ENCODE data around the gene WWOX. TPM values are rescaled to one million over a fixed set of nuclear protein-coding genes. Genes with fewer than 3 reads are reported as not detected.

WWOX gene
- polyA plus RNA-seq, 1 donor from 2014 or later: 25.6 TPM

DNA sequence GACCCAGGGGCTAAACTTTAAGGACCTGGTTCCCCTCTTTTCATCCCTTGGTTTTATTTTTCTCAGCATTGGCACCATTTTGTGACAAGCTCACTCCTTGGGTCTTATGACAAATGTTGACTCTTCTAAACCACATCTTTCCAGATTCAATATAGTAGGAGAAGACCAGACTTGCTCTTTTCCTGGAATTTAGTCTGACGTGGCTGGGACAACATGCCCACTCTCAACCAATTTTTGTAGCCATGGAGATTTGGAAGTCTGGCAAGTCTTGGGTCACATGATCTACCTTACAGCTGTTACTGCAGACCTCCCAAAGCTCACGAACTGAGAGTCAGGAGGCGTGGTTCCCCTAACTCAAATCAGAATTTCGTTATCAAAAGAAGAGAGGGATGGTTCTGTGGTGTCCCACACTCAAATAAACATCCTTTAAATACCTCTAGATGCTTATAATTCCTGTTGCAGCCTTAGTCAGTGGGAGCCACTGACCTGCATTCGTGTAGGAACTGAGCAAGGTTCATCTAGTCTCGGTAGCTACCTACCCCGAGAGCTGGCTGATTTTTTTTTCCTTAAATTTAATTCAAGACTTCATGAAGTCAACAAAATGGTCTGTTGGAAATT lies 817.6 kb downstream of the WWOX start:
- no peak overlapping the region for H3K27ac ChIP-seq (ENCODE audit: low read length)
- no peaks in the 10 kb centered on the region for H3K36me3 ChIP-seq (ENCODE audit: insufficient read depth, low read length)
- no peaks in the 10 kb centered on the region for H3K9me2 ChIP-seq (ENCODE audit: insufficient read depth, low read length)
- no peaks in the 10 kb centered on the region for H3K79me2 ChIP-seq (replicated peaks; ENCODE audit: insufficient read depth, low read length)
- H3F3A ChIP-seq (ENCODE audit: insufficient read depth, low read length, poor library complexity, severe bottlenecking): no peaks in the 10 kb centered on the region
- TF ChIP-seq, protein P1, sequence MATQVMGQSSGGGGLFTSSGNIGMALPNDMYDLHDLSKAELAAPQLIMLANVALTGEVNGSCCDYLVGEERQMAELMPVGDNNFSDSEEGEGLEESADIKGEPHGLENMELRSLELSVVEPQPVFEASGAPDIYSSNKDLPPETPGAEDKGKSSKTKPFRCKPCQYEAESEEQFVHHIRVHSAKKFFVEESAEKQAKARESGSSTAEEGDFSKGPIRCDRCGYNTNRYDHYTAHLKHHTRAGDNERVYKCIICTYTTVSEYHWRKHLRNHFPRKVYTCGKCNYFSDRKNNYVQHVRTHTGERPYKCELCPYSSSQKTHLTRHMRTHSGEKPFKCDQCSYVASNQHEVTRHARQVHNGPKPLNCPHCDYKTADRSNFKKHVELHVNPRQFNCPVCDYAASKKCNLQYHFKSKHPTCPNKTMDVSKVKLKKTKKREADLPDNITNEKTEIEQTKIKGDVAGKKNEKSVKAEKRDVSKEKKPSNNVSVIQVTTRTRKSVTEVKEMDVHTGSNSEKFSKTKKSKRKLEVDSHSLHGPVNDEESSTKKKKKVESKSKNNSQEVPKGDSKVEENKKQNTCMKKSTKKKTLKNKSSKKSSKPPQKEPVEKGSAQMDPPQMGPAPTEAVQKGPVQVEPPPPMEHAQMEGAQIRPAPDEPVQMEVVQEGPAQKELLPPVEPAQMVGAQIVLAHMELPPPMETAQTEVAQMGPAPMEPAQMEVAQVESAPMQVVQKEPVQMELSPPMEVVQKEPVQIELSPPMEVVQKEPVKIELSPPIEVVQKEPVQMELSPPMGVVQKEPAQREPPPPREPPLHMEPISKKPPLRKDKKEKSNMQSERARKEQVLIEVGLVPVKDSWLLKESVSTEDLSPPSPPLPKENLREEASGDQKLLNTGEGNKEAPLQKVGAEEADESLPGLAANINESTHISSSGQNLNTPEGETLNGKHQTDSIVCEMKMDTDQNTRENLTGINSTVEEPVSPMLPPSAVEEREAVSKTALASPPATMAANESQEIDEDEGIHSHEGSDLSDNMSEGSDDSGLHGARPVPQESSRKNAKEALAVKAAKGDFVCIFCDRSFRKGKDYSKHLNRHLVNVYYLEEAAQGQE (IDR thresholded peaks at IDR 0.05; ENCODE audit: borderline replicate concordance): no peak
- no peak for TF ChIP-seq EP300 (conservative IDR thresholded peaks at IDR 0.05; ENCODE audit: poor library complexity, severe bottlenecking)
- no peak for TF ChIP-seq RAD21 (conservative IDR thresholded peaks at IDR 0.05)
- H4K20me1 ChIP-seq (ENCODE audit: insufficient read depth): no peaks in the 10 kb centered on the region
- no peaks in the 10 kb centered on the region for H3K27me3 ChIP-seq (ENCODE audit: insufficient read depth, low read depth, low read length)
- H3K4me2 ChIP-seq (ENCODE audit: low read length): no peak overlapping the region
- peaks cover 7% of the 10 kb centered on the region for H3K9me3 ChIP-seq (ENCODE audit: low read length)
- no peak overlapping the region for H3K9ac ChIP-seq (ENCODE audit: low read length)
- no peak overlapping the region for H2AFZ ChIP-seq (ENCODE audit: low read depth, low read length)
- no peak overlapping the region for H3K4me3 ChIP-seq (ENCODE audit: low read length)

DNA sequence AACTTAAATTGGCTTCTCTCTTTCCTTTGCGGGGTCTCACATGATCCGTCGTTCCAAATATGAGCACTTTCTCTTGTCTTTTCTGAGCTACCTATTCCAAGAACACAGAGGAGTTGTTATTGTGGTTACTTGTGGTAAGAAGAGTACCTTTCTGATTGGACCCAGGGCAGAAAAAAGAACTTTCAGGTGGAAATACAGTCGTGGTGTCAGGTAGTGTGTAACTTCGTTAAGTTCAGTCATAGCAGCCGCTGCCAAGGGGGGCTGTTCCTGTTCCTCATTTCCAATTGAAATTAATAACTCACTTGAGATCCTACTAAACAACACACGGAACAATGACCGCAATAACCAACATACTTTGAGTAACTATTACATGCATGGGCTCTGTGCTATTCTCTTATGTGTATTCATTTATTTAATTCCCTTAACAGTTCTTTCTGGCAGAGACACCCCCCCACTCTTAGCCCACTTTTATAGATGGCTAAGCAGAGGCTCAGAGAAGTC lies 819.4 kb downstream of the WWOX start:
- Histone ChIP-seq H3K4me3 (ENCODE audit: low read length) (no peak overlapping the region), H3K9me2 (ENCODE audit: insufficient read depth, low read length) (no peaks in the 10 kb centered on the region), H3K4me2 (ENCODE audit: low read length) (no peak overlapping the region), H3F3A (ENCODE audit: insufficient read depth, low read length, poor library complexity, severe bottlenecking) (no peaks in the 10 kb centered on the region), H3K27ac (ENCODE audit: low read length) (no peak overlapping the region), H3K36me3 (ENCODE audit: insufficient read depth, low read length) (no peaks in the 10 kb centered on the region), H3K9ac (ENCODE audit: low read length) (no peak overlapping the region), H2AFZ (ENCODE audit: low read depth, low read length) (no peak overlapping the region), H3K9me3 (ENCODE audit: low read length) (peaks cover 10% of the 10 kb centered on the region), H3K79me2 (replicated peaks; ENCODE audit: insufficient read depth, low read length) (no peaks in the 10 kb centered on the region), H3K27me3 (ENCODE audit: insufficient read depth, low read depth, low read length) (no peaks in the 10 kb centered on the region), H4K20me1 (ENCODE audit: insufficient read depth) (no peaks in the 10 kb centered on the region)
- TF ChIP-seq POLR2AphosphoS5 (IDR thresholded peaks at IDR 0.05) (no peak), EP300 (conservative IDR thresholded peaks at IDR 0.05; ENCODE audit: poor library complexity, severe bottlenecking) (no peak), TAF1 (IDR thresholded peaks at IDR 0.05; ENCODE audit: low read depth) (no peak), SMC3 (conservative IDR thresholded peaks at IDR 0.05; ENCODE audit: poor library complexity) (no peak), EZH2 (IDR thresholded peaks at IDR 0.05; ENCODE audit: borderline replicate concordance, insufficient read depth, low read length, poor library complexity, severe bottlenecking) (no peak), RAD21 (conservative IDR thresholded peaks at IDR 0.05) (no peak), MXI1 (conservative IDR thresholded peaks at IDR 0.05; ENCODE audit: poor library complexity, severe bottlenecking) (no peak)
- TF ChIP-seq, protein P1 (IDR thresholded peaks at IDR 0.05; ENCODE audit: borderline replicate concordance): no peak
- TF ChIP-seq, protein P2, sequence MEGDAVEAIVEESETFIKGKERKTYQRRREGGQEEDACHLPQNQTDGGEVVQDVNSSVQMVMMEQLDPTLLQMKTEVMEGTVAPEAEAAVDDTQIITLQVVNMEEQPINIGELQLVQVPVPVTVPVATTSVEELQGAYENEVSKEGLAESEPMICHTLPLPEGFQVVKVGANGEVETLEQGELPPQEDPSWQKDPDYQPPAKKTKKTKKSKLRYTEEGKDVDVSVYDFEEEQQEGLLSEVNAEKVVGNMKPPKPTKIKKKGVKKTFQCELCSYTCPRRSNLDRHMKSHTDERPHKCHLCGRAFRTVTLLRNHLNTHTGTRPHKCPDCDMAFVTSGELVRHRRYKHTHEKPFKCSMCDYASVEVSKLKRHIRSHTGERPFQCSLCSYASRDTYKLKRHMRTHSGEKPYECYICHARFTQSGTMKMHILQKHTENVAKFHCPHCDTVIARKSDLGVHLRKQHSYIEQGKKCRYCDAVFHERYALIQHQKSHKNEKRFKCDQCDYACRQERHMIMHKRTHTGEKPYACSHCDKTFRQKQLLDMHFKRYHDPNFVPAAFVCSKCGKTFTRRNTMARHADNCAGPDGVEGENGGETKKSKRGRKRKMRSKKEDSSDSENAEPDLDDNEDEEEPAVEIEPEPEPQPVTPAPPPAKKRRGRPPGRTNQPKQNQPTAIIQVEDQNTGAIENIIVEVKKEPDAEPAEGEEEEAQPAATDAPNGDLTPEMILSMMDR (IDR thresholded peaks at IDR 0.05; ENCODE audit: poor library complexity, severe bottlenecking): no peak

Data from neural cell (in vitro differentiated cells).